Neuronal stem cell (in vitro differentiated cells): ENCODE data around the gene RBL1. TPM values are rescaled to one million over a fixed set of nuclear protein-coding genes. Genes with fewer than 3 reads are reported as not detected.
A peak's percentile ranks its signal among the peaks of the same experiment; 100 is the strongest.

Experiments
- DNase-seq: peaks from one replicate; pipeline ENCODE4 v3.0.0-alpha.2; 2013; ENCODE audit warnings: low spot score
- H2AFZ ChIP-seq: one replicate; pipeline ENCODE4 v1.6.1; 2013; ENCODE audit warnings: mild to moderate bottlenecking, low read length, inconsistent platforms
- H2AK5ac ChIP-seq: 2 replicates; pipeline ENCODE4 v1.6.1; 2013; ENCODE audit warnings: low read depth, mild to moderate bottlenecking, inconsistent platforms, low read length, moderate library complexity, mixed read lengths
- H2BK120ac ChIP-seq: 2 replicates; pipeline ENCODE4 v1.6.1; 2013; ENCODE audit warnings: low read depth, mild to moderate bottlenecking, inconsistent platforms, low read length, moderate library complexity, mixed read lengths
- H2BK12ac ChIP-seq: one replicate; pipeline ENCODE4 v1.6.1; 2013; ENCODE audit warnings: low read length, inconsistent platforms
- H2BK15ac ChIP-seq: 2 replicates; pipeline ENCODE4 v1.6.1; 2013; ENCODE audit warnings: mild to moderate bottlenecking, low read length, inconsistent platforms, mixed read lengths
- H2BK5ac ChIP-seq: one replicate; pipeline ENCODE4 v1.6.1; 2013; ENCODE audit warnings: inconsistent platforms, mild to moderate bottlenecking, low read length, moderate library complexity
- H3K14ac ChIP-seq: one replicate; pipeline ENCODE4 v1.6.1; 2013; ENCODE audit warnings: low read length, inconsistent platforms
- H3K18ac ChIP-seq: 2 replicates; pipeline ENCODE4 v1.6.1; 2013; ENCODE audit warnings: low read length, inconsistent platforms
- H3K23ac ChIP-seq: 2 replicates; pipeline ENCODE4 v1.6.1; 2013; ENCODE audit warnings: low read depth, mild to moderate bottlenecking, mixed read lengths, low read length, inconsistent platforms; ENCODE audit not compliant: poor library complexity
- H3K27ac ChIP-seq: replicated peaks from 3 replicates; pipeline ENCODE4 v1.5.1; 2013; ENCODE audit warnings: low read length, inconsistent platforms
- H3K27me3 ChIP-seq, 3 experiments: 2 replicates each; pipeline ENCODE4 v1.6.1; 2013; ENCODE audit warnings: low read length in 3 of 3, mild to moderate bottlenecking in 2 of 3, inconsistent platforms in 1 of 3, low read depth in 1 of 3, mixed read lengths in 1 of 3, moderate library complexity in 1 of 3; ENCODE audit not compliant: control insufficient read depth in 3 of 3, insufficient read depth in 3 of 3
- H3K36me3 ChIP-seq, 2 donors: replicated peaks in 1 of 2; 2 replicates each; pipeline ENCODE4 v1.6.1; 2013; ENCODE audit warnings: low read length in 2 of 2; ENCODE audit not compliant: control insufficient read depth in 2 of 2, insufficient read depth in 2 of 2
- H3K4ac ChIP-seq: 2 replicates; pipeline ENCODE4 v1.6.1; 2013; ENCODE audit warnings: inconsistent platforms, mild to moderate bottlenecking, low read length, moderate library complexity
- H3K4me1 ChIP-seq, 2 donors: 1 replicate in 1 of 2; 2 replicates in 1 of 2; pipeline ENCODE4 v1.6.1; 2013; ENCODE audit warnings: low read length in 2 of 2, low read depth in 1 of 2; ENCODE audit not compliant: control insufficient read depth in 2 of 2, insufficient read depth in 1 of 2
- H3K4me2 ChIP-seq: one replicate; pipeline ENCODE4 v1.6.1; 2013; ENCODE audit warnings: mild to moderate bottlenecking, low read length, inconsistent platforms; ENCODE audit not compliant: insufficient read depth, poor library complexity, severe bottlenecking
- H3K4me3 ChIP-seq, 2 donors: 2 replicates each; pipeline ENCODE4 v1.5.1; 2013; ENCODE audit warnings: low read length in 2 of 2, mild to moderate bottlenecking in 2 of 2, inconsistent platforms in 1 of 2, moderate library complexity in 1 of 2
- H3K79me1 ChIP-seq: one replicate; pipeline ENCODE4 v1.6.1; 2013; ENCODE audit warnings: low read depth, mild to moderate bottlenecking, inconsistent platforms, low read length, moderate library complexity
- H3K9ac ChIP-seq: one replicate; pipeline ENCODE4 v1.6.1; 2013; ENCODE audit warnings: mild to moderate bottlenecking, low read depth, low read length, inconsistent platforms; ENCODE audit not compliant: poor library complexity
- H3K9me3 ChIP-seq, 2 donors: replicated peaks in 1 of 2; 2 replicates each; pipeline versions ENCODE3 to v1.6.1; 2013; ENCODE audit warnings: low read length in 2 of 2, mild to moderate bottlenecking in 2 of 2, inconsistent platforms in 1 of 2, low read depth in 1 of 2, mixed read lengths in 1 of 2, moderate library complexity in 1 of 2; ENCODE audit not compliant: control insufficient read depth in 2 of 2, insufficient read depth in 1 of 2
- H4K8ac ChIP-seq: one replicate; pipeline ENCODE4 v1.6.1; 2013; ENCODE audit warnings: low read depth, mild to moderate bottlenecking, inconsistent platforms, low read length, moderate library complexity
- H4K91ac ChIP-seq: one replicate; pipeline ENCODE4 v1.6.1; 2013; ENCODE audit warnings: low read length, low read depth, mild to moderate bottlenecking, inconsistent platforms; ENCODE audit not compliant: poor library complexity
- WGBS, 2 donors: extraction: QIAGEN DNeasy Blood & Tissue Kit; methylation state at CpG; one replicate each; pipeline ENCODE4 v1.1.7; 2013; ENCODE audit warnings: missing lambda C conversion rate in 2 of 2, mixed read lengths in 1 of 2; ENCODE audit not compliant: insufficient read length in 2 of 2, insufficient replicate concordance in 1 of 2; ENCODE audit errors: extremely low coverage in 2 of 2; 5-methylcytosine and 5-hydroxymethylcytosine counted together
- polyA plus RNA-seq, 2 experiments: library from polyadenylated mRNA; stranded (reverse); fragments of 200-250 nt; gene quantifications; one replicate each; pipeline ENCODE4 v1.2.3, GENCODE V29; 2013

The RBL1 gene, protein sequence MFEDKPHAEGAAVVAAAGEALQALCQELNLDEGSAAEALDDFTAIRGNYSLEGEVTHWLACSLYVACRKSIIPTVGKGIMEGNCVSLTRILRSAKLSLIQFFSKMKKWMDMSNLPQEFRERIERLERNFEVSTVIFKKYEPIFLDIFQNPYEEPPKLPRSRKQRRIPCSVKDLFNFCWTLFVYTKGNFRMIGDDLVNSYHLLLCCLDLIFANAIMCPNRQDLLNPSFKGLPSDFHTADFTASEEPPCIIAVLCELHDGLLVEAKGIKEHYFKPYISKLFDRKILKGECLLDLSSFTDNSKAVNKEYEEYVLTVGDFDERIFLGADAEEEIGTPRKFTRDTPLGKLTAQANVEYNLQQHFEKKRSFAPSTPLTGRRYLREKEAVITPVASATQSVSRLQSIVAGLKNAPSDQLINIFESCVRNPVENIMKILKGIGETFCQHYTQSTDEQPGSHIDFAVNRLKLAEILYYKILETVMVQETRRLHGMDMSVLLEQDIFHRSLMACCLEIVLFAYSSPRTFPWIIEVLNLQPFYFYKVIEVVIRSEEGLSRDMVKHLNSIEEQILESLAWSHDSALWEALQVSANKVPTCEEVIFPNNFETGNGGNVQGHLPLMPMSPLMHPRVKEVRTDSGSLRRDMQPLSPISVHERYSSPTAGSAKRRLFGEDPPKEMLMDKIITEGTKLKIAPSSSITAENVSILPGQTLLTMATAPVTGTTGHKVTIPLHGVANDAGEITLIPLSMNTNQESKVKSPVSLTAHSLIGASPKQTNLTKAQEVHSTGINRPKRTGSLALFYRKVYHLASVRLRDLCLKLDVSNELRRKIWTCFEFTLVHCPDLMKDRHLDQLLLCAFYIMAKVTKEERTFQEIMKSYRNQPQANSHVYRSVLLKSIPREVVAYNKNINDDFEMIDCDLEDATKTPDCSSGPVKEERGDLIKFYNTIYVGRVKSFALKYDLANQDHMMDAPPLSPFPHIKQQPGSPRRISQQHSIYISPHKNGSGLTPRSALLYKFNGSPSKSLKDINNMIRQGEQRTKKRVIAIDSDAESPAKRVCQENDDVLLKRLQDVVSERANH
- polyA plus RNA-seq (2013, experiment 1 of 2), result 5.6 TPM
- polyA plus RNA-seq (2013, experiment 2 of 2), result 6.1 TPM

DNA sequence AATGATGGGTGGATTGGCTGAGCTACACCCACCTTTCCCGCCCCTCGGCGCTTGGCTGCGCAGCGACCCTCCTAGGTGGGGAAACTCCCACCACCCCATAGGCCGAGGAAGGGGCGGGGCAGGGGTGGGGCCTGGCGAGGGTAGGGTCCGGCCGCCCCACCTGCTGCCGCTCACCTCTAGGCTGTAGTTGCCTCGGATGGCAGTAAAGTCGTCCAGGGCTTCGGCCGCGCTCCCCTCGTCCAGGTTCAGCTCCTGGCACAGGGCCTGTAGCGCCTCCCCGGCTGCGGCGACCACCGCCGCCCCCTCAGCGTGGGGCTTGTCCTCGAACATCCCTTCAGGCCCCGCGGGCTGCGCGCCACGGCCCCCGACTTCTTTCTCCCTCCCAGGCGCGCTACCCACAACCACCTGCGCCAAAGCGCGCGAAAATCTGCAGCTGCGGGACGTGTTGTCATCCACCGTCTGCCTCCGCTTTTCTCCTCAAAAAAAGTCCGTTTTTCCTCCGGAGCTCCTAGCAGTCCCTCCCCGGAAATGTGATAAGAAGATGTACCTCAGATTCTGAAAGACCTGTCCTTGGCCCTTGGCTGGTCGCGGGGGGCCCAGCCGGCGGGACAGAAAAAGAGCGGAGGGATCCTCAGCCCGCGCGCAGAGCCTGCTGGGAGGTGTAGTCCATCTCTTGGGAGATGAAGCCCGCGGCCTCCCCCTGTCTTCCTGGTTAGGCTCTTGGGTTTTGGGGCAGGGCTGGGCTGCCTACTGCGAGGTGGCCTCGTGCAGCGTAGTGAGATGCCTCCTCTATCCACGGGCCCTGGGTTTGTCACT is at the start of gene RBL1:
TSS of gene RBL1 (minus strand) at position 399 of the 816 bp plus-strand sequence. CDS start at position 330, 69 bp downstream.
- Histone ChIP-seq H2AFZ (peak within 1 kb of the TSS; percentile 99), H3K14ac (no peak within 1 kb of the TSS), H3K4me2 (peak within 1 kb of the TSS; percentile 74), H2BK120ac (no peak within 1 kb of the TSS), H4K91ac (peak within 1 kb of the TSS; percentile 86), H3K18ac (peak within 1 kb of the TSS; percentile 99), H3K4me1 (peaks cover 8% of the 10 kb centered on the region in 2 donors), H3K4ac (no peak within 1 kb of the TSS), H3K9me3 (no peaks in the 10 kb centered on the region), H2BK15ac (peak within 1 kb of the TSS; percentile 83), H3K9ac (peak within 1 kb of the TSS; percentile 96), H3K4me3 (peak within 1 kb of the TSS; percentile 67 to 91), H2BK12ac (no peak within 1 kb of the TSS), H3K27me3 (no peaks in the 10 kb centered on the region), H2AK5ac (no peak within 1 kb of the TSS), H3K36me3 (peaks cover 2 to 38% of the 10 kb centered on the region in 2 donors), H3K79me1 (peaks cover 3% of the 10 kb centered on the region), H3K27ac (peak within 1 kb of the TSS; percentile 78), H2BK5ac (peak within 1 kb of the TSS; percentile 85), H4K8ac (peak within 1 kb of the TSS; percentile 32), H3K23ac (peak within 1 kb of the TSS; percentile 98)
- peak; percentile 90 for DNase-seq
- no CpG with 5 or more reads among the region's 58 CpGs for WGBS, 2 donors

DNA sequence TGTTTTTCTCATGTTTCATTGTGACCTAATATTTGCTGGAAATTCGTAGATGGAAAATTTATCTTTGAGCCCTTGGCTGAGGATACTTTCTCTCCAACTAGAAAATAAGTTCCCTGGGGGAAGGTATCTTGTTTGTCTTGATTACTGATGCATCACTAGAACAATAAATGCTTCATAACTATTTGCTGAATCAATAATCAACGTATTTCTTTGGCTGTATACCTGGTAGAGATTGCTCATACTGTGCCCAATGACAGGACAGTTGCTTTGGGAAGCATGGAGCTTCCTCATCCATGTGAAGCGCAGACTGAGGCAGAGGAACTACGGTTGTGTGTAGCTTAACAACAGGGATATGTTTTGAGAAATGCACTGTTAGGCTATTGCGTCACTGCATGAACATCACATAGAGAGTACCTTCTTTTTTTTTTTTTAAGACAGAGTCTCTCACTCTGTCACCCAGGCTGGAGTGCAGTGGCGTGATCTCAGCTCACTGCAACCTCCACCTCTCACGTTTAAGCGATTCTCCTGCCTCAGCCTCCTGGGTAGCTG is 49.1 kb upstream of the RBL1 start:
- no peaks in the 10 kb centered on the region for H3K4me1 ChIP-seq
- no peak overlapping the region for H3K4me3 ChIP-seq
- H2AFZ ChIP-seq, result no peak overlapping the region
- WGBS, 2 donors, result no CpG with 5 or more reads among the region's 8 CpGs
- H3K79me1 ChIP-seq, result no peaks in the 10 kb centered on the region
- H3K4ac ChIP-seq, result no peak overlapping the region
- DNase-seq, result no peak
- H3K36me3 ChIP-seq, result no peaks in the 10 kb centered on the region
- H3K9ac ChIP-seq, result no peak overlapping the region
- no peak overlapping the region for H3K4me2 ChIP-seq
- no peak overlapping the region for H3K27ac ChIP-seq
- no peak overlapping the region for H3K14ac ChIP-seq
- no peak overlapping the region for H2BK12ac ChIP-seq
- H2BK5ac ChIP-seq, result no peak overlapping the region
- no peak overlapping the region for H2AK5ac ChIP-seq
- H3K18ac ChIP-seq, result no peak overlapping the region
- H2BK15ac ChIP-seq, result no peak overlapping the region
- H3K23ac ChIP-seq, result no peak overlapping the region
- no peak overlapping the region for H2BK120ac ChIP-seq
- no peaks in the 10 kb centered on the region for H3K9me3 ChIP-seq
- no peak overlapping the region for H4K91ac ChIP-seq
- no peaks in the 10 kb centered on the region for H3K27me3 ChIP-seq
- H4K8ac ChIP-seq, result no peak overlapping the region

DNA sequence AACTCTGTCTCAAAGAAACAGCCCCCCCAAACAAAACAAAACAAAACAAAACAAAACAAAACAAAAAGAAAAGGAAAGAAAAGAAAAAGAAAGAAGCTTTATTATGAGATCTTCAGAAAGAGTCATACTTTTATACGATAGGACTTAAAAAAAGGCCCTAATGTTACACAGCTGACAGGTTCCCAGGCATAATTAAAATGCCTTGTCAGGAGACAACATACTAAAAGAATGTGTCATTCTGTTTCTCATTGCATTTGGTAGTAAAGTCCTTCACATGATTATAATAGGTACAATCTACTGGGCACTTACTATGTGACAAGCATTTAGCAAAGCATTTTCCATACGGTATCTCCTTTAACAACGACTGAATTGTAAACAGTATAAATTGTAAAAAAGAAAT is 46.9 kb upstream of the RBL1 start:
- Histone ChIP-seq H3K36me3 (no peaks in the 10 kb centered on the region), H3K27ac (no peak overlapping the region), H2AFZ (no peak overlapping the region), H3K4me3 (no peak overlapping the region), H3K9me3 (no peaks in the 10 kb centered on the region), H2BK15ac (no peak overlapping the region), H3K18ac (no peak overlapping the region), H4K8ac (no peak overlapping the region), H3K23ac (no peak overlapping the region), H2BK12ac (no peak overlapping the region), H3K14ac (no peak overlapping the region), H3K9ac (no peak overlapping the region), H3K4me1 (no peaks in the 10 kb centered on the region), H3K4ac (no peak overlapping the region), H2AK5ac (no peak overlapping the region), H4K91ac (no peak overlapping the region), H3K79me1 (no peaks in the 10 kb centered on the region), H2BK5ac (no peak overlapping the region), H3K4me2 (no peak overlapping the region), H2BK120ac (no peak overlapping the region), H3K27me3 (no peaks in the 10 kb centered on the region)
- WGBS, 2 donors, result no CpG with 5 or more reads among the region's 3 CpGs
- DNase-seq, result no peak
